ENCODE measurements around the gene STK35. TPM values are rescaled to one million over a fixed set of nuclear protein-coding genes. Genes with fewer than 3 reads are reported as not detected.

The STK35 gene
- total RNA-seq, 2 donors from 2014 or later: 23.1 to 25.9 TPM

Other genes with a start within 250 kb of the STK35 start
- gene SIRPA, start 206.4 kb upstream of the STK35 start, total RNA-seq: under 1 TPM in 1 of 2 donors, not detected in 1; 0.05 TPM
- not detected for gene PDYN, start 107.8 kb upstream of the STK35 start, total RNA-seq
- under 1 TPM in 1 of 2 donors, not detected in 1; 0.16 TPM for gene TGM3, start 194.2 kb downstream of the STK35 start, total RNA-seq

Data from activated T-helper 17 cell treated with anti-CD3 and anti-CD28 coated beads, Interleukin-2, amount 50 U/mL, for 72 hours (primary cell).